GM21576 (cell line): ENCODE results near the gene PTPDC1.

Experiments used
- ATAC-seq: cut with Tn5 transposase; IDR thresholded peaks from one replicate; pipeline ENCODE4 v1.9.1; 2021; ENCODE audit warnings: mild to moderate bottlenecking, moderate library complexity; ENCODE audit not compliant: unreplicated experiment

Gene PTPDC1

GRCh38 chr9:94084314-94084713 is at the start of gene PTPDC1:
TSS of gene PTPDC1 (plus strand) at chr9:94084464. CDS start at chr9:94084531, 67 bp downstream.
- no peak for ATAC-seq

- no peak for ATAC-seq
These were observed 49.8 kb upstream of the PTPDC1 start for GRCh38 chr9:94034511-94034910.

DNA sequence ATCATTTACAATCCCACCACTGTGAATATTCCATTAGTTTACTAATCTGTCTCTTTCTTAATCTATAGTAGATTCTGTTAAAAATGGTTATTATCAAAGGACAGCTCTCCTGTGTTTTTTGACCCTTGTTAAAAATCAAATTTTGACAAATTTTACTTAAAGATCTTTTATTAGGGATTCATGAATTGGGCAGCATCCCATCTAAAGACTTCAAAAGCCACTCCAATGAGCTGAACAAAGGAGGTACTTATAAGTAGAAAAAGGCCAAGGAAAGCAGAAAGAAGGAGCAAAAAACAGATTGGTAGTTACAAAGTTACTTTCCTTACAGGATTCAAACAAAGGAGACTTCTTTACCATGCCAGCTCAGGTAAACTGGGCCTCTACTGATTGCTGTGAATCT is 44.5 kb upstream of the PTPDC1 start:
- ATAC-seq, result no peak

GRCh38 chr9:94042516-94043360 is 41.5 kb upstream of the PTPDC1 start:
- ATAC-seq, result no peak

DNA sequence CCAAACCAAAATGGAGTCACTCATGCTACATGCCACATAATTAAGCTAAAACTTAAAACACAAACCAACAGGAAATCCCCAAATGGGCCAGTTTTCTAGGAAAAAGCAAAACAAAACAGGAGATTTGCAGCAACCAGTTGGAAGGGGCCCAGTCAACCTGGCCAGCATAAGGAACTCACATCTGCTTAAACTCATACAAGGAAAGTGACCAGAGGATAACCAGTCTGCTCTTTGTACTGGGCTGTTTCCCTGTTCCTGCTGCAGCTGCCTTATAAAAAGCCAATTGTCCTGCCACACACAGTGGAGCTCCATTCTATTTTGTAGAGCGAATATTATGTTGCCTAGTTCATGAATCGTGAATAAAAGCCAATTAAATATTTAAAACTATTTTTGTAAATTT is 29.5 kb upstream of the PTPDC1 start:
- ATAC-seq, result no peak

GRCh38 chr9:94056442-94056974 is 27.8 kb upstream of the PTPDC1 start:
- ATAC-seq, result no peak

- ATAC-seq, result no peak
These were observed 26.3 kb upstream of the PTPDC1 start for GRCh38 chr9:94057918-94058317.

DNA sequence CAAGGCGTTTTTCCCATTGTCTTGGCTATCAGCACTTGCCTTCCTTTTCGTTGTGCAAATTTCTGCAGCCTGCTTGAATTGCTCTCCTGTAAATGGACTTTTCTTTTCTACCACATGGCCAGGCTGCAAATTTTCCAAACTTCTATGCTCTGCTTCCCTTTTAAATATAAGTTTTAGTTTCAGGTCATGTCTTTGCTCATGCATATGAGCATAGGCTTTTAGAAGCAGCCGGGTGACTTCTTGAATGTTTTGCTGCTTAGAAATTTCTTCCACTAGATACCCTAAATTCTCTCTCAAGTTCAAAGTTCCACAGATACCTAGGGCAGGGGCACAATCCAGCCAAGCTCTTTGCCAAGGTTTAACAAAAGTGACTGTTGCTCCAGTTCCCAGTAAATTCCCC is 22.4 kb upstream of the PTPDC1 start:
- no peak for ATAC-seq

- no peak for ATAC-seq
These were observed 18.7 kb upstream of the PTPDC1 start for GRCh38 chr9:94065535-94065961.

GRCh38 chr9:94068257-94068656 is 16.0 kb upstream of the PTPDC1 start:
- no peak for ATAC-seq

DNA sequence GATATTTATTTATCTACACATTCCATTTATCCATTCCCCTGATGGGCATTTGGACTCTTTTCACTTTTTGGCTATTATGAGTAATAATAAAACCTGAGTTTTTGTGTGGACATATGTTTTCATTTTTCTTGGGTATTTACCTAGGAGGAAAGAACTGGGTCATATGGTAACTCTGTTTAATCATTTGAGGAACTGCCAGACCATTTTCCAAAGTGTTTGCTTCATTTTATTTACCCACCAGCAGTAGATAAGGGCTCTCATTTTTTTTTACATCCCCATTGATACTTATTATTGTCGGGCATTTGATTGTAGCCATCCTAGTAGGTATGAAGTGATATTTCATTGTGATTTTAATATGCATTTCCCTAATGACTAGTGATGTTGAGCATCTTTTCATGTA is 7.7 kb upstream of the PTPDC1 start:
- no peak for ATAC-seq

- no peak for ATAC-seq
These were observed 6.2 kb upstream of the PTPDC1 start for GRCh38 chr9:94078086-94078485.

DNA sequence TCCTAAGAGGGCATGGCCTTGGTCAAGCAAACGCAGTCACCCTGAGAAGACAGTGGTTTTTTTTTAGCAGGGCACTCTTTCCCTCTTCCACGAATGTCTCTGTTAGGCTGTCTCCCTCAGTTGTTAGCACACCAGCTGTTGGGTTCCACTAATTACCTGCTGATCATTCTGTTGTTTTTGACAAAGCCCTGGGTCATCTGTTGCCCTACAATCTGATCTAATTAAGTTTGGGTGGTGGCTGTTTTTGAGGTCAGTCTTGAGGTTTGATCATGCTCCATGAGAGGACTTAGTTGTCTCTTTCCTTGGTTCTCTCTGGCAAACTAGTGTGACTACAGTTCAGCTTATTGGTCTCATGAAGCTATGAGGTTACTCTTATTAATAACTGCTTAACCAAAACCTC is 5.0 kb upstream of the PTPDC1 start:
- no peak for ATAC-seq

DNA sequence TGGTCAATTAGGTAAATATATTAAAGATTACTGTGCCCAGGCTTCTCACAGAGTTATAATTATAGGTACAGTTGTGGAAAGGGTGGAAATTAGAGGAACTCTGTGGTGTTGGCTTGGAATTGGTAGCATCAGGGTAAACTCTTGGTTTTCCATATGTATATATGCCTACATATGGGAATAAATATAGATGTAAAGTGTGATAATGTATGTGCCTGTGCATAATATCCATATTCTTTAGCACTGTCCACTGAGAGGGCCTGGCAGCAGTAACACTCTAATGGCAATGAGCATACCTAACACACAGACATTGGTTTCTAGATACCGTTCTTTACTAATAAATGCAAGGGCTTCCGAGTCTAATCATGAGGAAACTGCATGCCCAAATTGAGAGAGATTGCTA is 4.0 kb upstream of the PTPDC1 start:
- ATAC-seq, result no peak

GRCh38 chr9:94081435-94081834 is 2.8 kb upstream of the PTPDC1 start:
- no peak for ATAC-seq

GRCh38 chr9:94081864-94082463 is 2.3 kb upstream of the PTPDC1 start:
- ATAC-seq, result no peak

DNA sequence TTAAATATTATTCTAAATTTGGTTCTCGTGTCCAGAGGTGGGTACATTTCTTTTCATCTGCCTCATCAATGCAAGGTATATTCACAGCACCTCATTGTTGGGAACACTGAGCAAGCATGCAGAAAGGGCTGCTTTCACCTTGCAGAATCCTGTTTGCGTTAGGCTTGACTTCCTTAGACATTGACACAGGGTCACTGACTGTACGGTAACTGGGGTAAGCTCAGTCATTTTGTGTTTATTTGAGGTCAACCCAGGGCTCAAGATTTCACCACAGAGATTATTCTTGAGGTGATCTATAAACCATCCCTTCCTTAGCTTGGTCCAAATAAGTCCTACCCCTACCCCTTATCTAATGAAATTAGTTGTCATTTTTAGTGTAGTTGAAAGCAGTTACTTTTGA is 1.7 kb upstream of the PTPDC1 start:
- ATAC-seq, result no peak

DNA sequence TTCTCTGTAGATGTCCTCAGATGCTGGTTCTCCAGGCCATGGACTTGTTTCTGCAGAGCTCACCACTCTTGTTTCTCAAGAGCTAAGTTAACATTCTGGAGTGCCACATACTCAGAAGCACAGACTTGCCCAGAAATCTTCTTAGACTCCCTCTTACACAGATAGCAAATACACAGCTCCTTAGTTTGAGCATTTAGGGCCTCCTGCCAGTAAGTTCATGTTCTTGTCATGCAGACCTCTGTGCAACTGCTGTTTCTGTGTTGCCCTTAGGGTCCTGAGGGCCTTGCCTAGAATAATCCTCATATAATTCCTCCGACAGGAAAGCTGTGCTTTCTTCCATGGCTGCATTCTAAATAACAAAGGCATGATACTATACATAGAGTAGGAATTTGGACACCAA is 1.3 kb upstream of the PTPDC1 start:
- no peak for ATAC-seq

GRCh38 chr9:94083384-94083783 is 880 bp upstream of the PTPDC1 start:
- ATAC-seq, result no peak

DNA sequence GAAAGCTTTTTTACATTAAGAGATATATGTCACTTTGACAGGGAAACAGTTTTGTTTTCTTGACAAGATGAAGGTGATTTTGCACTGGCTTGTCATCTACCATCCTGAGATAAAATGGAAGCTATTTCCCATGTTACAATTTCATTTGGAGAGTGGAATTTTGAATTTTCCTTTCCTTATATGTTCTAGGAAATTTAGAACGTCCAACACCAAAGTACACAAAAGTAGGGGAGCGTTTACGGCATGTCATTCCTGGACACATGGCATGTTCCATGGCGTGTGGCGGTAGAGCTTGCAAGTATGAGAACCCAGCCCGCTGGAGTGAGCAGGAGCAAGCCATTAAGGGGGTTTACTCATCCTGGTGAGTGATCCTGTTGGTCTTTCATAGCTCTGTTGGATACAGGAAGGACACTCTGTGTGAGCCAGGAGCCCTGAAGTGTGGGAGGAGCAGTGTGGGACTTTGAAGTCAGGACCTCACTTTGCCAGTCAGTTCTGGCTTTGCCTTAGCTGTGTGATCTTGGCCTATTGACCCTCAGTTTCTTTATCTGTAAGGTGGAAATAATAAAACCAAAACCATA is 887 bp downstream of the PTPDC1 start:
- no peak for ATAC-seq

DNA sequence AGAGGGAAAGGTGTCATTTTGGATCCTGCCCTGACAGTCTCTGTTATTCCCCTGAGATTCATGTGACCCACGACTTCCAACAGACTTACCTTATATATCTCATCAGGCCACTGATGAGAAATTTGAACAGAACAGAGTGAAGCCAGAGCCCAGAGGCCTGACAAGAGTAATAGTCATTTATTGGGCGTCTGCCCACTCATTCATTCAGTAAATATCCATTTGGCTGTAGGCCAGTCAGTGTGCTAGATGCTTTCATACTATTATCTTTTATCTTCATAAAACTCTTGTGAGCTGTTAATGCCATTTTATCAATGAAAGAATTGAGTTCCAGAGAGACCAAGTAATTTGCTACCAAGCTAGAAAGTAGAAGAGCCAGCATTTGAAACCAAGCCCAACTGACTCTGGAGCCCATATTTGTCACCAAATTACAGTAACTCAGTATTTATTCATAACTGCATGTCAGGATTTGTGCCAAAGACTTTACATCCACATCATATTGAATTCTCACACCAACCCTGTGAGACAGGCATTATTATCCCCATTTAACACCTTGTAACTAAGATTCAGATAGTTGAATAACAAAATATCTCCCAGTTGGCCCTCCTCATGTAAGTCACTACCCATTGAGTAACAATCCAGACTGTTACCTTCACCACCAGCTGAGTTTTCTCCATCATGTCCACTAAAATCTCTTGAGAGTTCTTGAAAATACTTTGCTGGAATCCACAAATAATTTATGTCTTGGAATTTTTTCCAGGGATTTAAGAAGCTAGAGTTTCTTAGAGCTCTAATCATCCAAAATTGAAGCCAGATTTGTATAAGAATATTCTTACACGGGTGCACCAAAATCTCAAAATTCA is 2.5 kb downstream of the PTPDC1 start:
- no peak for ATAC-seq
